GM19023 (cell line): ENCODE data around the gene UBA7.

ENCODE experiments used
- ATAC-seq: cut with Tn5 transposase; IDR thresholded peaks from one replicate; pipeline ENCODE4 v1.9.1; 2021; ENCODE audit warnings: mild to moderate bottlenecking, moderate library complexity; ENCODE audit not compliant: unreplicated experiment

UBA7 gene

DNA sequence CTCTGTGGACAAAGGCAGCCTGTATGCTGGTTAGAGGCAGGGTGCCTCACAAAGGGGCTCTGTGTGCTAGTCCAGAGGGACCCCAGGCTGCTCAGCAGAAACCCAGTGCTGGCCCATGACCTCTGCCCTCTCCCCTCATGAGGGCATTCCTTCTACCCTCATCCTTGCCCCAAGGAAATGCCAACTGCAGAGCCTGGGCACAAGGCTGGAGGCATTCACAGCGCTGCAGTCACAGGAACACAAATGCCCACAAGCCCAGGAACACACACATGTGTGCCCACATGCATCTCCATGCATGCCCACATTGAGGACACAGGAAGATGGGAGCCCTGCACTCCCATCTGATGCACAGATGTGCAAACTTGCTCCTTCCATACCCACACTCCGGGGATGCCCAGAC, 6.9 kb downstream of the UBA7 start:
- ATAC-seq = no peak

DNA sequence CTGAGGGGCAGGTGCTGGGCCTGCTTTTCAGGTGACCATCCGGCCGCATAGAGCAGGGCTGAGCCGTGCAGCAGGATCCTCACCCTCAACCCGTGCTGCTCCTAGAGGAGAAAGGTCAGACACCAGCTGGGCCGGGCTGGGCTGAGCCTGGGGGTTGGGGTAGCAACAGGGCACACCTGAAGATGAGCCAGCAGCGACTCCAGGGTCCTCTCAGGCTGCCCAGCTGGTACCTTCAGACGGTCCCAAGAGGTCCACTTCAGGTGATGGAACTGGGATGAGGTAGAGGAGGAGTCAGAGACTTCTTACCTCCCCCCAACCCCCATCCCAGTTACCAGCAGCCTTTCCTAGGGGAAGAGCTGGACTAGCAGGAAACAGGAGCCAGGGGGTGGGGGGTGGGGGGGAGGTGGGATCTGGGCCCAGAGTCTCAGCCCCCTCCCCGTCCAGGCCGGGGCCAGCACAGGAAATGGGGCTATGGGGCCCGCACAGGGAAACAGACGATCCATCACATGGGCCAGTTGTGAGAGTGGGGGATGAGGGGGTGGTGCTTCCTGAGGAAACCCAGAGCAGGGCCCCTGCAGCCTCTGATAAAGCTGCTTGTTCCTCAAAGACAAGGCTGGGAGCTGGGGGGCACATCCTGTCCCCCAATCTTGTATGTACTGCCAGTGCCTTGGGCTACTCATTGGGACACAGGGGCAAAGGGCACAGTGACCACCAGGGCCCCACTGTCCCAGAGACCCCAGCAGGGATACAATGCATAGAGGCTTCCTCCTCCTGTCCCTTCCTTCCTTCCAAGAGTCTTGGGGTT, 7.7 kb downstream of the UBA7 start:
- no peak for ATAC-seq

DNA sequence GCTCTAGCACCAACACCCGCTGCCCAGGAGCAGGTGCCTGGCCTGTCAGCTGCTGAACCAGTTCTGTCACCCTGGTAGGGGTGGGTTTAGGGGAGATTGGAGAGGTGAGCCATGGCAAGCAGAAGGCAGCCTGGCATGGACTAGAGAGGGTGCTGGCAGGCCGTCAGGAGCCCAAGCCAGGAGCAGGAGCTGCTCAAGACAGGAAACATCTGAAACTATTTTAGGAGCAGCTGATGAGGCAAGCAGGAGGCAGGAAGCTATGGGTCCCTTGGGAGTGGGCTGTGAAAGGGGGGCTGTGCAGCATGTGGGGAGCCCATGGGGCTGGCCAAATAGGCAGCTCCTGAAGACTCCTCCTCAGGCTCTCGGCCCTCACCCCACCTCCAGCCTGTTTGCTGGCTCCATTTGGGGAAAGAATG, 8.4 kb downstream of the UBA7 start:
- no peak for ATAC-seq

DNA sequence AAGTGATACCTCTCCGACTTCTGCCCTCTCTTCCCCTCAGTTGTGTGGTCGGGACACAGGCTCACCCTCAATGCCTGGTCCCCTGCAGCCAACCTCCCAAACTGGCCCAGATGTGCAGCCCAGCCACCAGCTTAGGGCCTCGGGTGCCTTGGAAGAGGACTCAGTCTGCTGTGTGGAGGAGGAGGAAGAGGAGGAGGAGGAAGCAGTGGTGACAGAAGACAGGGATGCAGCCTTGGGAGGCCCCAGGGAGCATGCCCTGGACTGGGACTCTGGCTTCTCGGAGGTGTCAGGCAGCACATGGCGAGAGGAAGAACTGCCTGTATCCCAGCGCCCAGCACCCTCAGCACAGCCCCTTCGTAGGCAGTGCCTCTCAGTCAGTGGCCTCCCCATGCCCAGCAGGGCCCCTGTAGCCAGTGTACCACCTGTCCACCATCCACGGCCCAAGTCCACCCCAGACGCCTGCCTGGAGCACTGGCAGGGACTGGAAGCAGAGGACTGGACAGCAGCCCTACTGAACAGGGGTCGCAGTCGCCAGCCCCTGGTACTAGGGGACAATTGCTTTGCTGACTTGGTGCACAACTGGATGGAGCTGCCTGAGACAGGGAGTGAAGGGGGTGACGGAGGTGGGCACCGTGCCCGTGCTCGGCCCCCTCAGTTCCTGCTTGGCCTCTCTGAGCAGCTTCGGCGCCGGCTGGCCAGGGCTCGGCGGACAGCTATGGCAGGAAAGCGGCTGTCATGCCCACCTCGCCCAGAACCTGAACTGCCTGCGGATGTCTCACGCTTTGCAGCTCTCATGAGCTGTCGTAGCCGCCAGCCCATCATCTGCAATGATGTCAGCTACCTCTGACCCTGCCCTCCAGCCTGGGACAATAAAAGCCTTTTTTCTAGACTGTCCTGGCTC, 9.4 kb downstream of the UBA7 start:
- ATAC-seq = no peak

DNA sequence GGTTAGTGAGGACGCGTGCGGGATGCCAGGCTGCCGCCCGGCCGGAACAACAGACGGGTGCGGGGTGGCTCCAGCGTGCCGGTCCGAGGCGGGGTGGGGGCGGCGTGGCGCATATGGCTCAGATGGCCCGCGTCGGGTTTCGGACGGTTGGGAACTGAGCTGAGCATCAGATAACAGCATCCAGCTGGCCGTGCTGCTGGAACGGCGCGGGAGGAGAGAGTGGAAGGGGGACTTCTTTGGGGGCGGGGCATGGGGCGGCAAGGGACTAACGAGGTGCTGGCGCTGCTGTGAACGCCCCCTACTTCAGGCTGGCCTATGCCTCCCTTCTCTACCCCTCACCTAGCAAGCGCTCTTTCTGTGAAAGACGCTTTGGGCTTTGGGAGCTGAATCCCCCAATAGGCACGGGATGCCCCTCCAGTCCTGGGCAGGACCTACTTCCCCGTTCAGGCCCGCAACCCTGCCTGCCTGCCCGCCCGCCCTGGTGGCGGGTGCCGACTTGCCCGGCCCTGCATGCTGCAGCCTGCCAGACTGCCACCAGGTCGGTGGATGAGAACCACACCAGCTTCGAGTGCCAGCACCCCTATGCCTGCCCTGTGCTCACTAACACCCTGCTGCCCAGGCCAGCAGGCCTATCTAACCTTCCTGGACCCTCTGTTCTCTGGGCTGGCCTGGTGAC, 10.2 kb downstream of the UBA7 start:
- ATAC-seq = peak; percentile 5

DNA sequence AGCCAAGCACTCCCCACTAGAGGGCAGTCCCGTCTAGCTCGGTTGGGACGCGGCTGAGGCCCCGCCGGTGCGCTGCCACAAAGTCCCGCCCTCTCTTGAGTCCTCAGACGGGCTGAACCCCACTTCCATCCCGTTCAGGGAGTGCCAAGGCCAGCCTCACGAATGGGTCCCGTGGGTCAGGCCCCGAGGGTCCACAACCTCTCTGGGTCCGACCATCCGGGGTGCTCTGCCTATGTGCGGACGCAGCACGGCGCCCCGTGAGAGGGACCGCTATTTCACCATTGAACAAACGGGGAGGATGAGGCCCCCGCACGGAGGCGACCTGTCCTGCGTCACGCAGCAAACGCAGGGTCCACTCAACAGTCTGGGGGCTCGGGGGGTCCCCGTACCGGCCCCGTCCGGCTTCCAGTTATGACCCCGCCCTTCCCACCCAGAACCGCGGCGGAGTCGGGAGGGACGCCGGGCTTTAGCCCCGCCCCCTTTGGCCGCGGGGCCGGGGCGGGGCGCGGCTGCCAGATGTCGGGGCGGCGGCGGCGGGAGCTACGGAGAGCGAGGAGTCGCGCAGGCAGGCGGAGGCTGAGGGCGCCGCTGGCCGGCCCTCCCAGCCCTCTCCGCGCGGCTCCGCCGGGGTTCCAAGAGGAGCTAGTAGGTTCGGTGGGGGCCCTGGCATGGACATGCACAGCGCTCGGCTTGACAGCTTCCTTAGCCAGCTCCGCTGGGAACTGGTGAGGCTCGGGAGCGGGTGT, 10.9 kb downstream of the UBA7 start, which contains the start of gene INKA1:
TSS of gene INKA1 (plus strand) at position 543 of the 746 bp plus-strand sequence. CDS start at position 675, 132 bp downstream.
- peak; percentile 69 for ATAC-seq

DNA sequence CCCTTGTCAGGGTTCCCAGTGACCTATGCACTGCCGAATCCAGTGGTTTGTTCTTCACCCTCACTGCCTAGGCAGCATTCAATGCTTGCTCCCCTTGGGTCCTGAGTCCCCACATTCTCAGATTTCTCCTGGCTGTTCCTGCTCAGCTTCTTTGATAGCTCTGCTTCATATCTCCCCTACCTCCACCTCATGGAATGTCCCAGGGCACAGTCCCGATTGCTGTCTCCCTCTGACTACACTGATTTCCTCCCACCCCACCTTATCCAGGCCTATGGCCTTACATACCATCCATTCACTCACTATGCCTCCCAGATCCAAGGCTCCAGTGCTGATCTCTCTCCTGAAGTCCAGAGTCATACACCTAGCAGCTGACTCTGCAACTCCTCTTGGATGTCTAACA, 12.6 kb downstream of the UBA7 start:
- no peak for ATAC-seq

DNA sequence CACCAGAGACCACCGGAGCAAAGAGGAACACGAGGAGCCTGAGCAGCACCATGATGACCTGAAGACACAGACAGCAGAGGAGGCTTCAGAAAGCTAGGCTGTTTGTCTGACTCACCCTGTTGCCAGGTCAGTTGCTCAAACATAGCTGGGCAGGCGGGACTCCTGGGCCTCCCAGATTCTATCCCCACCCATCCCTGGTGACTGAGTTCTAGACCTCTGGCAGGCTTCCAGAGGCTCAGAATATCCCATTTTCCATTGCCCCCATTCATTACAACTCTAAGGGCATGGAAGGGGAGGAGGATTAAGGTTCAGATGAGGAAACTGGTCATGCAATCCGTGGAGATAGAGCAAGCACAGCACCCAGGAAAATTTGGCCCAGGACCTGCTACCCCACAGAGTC, 14.0 kb downstream of the UBA7 start, which contains the start of gene CDHR4:
TSS of gene CDHR4 (minus strand) at position 113 of the 400 bp plus-strand sequence. CDS start at position 52, 61 bp downstream.
- ATAC-seq = no peak

DNA sequence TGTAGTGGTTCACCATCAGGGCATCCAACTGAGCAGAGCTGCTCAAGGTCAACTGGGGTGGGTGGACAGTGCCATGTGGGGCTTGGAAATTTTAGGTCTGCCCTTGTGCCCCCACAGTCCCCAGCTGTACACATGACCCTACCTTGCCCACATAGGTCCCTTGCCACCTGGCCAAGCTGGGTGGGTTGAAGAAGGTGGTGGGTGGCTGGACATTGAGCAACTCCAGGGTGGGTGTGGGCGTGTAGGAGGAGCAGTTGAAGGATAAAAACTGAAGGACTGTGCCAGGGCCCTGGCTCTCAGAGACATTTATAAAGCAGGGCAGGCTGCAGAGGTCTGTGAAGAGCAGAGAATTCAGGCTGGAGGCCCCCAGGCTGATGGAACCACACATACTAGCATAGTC, 14.6 kb downstream of the UBA7 start:
- ATAC-seq = no peak

DNA sequence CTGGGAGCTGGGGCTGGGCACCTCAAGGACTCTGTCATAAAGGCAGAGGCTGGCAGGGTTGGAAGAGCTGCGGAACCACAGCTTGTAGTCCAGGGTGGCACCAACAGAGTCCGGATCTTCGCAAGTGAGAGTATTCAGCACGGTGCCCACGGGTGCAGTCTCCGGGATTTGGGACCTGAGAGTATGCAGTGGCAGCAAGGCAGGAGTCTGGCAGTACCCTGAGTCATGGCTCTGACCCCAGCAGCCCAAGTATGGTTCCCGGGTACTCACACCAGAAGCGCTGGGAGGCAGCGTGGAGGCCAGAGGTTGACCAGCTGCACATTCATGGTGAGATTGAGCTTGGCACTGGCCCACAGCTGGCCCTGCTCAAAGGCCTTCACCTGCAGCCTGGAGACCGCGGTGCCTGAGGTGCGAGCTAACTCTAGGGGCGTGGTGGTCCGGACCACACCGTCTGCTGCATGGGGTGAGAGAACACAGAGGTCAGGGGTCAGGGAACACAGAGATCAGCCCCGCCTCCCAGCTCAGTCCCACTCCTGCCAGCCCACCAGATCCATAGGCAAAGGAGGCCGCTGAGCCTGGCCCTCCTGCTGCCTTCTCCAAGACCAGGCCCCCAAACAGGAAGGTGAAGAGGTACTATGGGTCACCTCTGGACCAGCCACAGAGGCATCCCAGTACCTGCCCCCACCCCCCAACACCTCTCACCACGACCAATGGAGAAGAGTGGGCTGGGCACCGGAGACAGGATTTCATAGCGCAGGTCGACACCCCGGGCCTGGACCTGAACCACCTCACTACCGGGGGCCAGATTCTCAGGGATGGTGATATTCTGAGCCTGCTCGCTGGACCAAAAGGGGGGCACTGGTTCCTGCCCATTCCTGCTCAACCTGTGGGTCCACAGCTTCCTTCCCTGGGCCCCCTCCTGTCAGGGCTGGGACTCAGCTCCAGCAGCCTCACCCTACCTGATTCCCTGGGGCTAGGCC, 18.5 kb downstream of the UBA7 start:
- no peak for ATAC-seq

DNA sequence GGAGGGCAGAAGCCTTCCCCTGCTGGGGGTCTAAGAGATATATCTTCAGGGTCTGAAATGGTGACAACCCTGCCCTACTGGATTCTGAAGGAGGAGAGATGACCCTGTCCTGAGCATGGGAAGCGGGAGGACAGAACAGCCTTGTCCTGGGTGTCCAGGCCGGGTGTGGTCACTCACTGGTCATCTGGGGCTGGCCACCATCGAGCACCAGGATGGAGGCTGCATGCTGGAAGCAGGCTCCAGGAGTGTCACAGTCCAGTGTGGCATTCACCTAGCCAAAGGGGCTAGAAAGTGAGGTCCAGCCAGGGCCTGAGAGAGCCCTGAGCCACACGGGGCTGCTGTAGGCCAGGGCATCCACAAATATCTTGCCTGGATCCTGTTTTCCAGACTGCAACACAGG, 19.3 kb downstream of the UBA7 start:
- no peak for ATAC-seq

DNA sequence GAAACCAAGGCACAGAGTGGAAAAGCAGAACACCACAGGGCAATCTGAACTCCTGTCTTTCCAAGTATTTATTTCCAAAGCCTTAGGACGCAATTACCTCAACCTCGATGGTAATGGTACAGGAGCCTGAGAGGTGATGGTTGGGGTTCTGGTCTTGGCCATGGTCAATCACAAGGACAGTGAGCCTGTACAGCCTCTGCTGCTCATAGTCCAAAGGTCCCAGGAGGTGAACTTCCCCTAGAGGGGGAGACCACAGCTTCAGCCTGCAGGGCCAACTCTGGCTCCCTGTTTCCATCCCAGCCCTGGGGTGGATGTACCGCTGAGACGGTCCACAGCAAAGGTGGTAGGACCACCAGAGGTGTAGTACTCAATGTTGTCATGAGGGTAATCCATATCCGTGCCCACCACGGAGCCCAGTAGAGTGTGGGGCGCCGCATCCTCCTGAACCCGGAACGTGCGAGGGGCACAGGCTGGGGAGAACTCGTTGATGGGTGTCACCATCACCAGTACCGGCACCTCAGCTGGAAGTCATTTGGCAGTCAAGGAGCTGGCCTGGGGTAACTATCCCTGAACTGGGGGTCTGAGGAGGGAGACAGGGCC, 20.2 kb downstream of the UBA7 start:
- ATAC-seq = no peak

DNA sequence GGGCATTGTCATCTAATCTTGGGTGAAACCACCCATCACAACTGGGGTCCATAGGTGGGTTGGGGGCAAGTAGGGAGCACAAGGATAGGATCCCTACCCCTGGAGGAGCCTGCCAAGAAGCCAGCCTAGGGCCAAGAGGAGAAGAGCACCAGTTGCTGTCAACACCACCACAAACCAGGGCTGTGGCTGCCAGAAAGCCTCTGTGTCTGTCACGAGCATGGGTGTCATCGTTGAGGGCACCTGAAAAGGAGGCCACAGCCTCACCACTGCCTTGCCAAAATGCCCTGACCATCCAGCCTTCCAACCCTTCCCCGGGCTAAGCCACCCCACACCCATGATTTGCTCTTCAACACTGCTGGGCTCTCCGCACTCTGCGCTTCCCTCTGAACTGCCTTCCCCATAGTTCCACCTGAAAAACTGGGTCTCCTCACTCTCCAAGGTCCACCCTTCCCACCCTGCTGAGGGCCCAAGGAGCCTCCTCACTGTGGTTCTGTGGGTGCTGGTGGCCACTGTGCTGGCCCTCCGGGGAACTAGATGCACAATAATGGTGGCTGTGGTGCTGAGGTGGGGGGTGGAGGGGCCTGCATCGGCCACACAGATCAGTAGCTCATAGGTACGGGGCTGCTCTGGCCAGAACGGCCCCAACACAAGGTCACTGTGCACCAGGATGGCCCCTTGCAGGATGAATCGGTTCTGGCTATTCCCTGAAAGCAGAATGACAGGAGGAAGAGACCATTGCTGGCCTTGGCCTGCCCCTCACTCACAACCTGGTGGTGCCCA, 21.2 kb downstream of the UBA7 start:
- ATAC-seq = no peak

DNA sequence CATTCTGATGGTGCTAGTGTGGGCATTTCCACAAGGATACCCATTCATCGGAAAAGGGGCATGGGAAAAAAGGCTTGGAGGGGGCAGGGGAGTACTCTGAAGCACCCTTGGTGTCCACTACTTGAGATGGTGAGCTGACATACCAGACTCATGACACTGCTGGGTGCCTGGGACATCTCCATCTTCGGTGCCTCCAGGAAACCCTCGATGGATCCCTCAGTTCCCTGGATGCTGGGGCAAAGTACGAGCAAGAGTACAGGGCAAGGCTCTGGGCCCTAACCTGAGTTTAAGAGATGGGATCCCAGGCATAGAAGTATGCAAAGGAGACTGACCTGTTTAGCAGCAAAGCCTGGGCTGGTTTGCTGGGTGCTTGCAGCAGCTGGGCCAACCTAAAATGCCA, 22.2 kb downstream of the UBA7 start:
- ATAC-seq = no peak

DNA sequence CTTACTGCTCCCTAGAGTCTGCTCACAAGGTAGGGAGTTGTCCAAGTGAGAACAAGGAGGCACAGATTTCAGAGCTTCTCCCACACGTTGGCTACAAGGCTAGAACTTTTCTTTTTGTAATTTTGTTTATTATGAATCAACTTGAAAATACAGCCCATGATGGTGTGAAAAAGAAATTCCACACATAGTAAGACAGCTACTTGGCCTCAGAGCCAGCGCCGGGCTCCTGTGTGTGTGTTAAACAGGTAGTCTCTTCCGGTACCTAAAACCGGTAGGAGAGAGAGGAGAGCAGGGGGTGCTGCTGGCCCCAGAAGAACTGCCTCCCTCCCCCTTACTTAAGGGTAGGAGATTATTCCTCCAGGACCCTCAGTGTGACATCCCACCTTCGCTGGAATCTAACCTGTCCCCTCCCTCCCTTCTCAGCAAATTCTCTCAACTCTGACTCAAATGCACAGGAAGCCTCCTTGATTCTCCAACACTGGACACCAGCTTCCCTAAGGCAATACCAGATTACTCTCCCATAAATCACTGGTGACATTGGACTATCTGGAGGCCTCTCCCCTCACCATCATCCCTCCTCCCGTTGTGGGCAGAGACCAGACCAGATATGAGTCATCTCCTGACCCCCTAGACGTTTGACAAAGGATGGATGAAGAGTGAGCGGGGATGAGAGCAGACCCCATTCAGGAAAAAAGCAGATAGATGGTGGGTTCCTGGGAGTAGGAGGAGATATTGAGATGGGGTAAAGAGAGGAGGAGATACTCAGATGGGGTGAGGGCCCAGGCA, 22.9 kb downstream of the UBA7 start:
- no peak for ATAC-seq

DNA sequence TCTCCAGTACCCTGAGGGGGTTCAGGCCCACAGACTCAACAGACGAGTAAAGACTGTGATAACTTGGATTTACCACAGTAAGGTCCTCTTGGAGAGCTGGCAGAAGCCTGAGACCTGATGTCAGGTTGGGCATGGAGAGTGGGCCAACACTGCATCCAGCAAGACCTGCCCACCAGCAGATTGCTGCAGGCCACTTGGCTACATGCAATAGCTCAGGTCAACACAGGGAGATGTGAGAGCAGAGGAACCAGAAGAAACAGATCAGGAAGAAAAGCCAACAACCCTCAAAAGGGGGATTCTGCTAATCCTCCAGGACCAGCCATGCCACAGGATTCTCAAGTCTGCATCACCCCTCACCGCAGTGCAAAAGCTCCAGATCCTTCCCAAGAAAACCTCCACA, 25.7 kb downstream of the UBA7 start:
- no peak for ATAC-seq

DNA sequence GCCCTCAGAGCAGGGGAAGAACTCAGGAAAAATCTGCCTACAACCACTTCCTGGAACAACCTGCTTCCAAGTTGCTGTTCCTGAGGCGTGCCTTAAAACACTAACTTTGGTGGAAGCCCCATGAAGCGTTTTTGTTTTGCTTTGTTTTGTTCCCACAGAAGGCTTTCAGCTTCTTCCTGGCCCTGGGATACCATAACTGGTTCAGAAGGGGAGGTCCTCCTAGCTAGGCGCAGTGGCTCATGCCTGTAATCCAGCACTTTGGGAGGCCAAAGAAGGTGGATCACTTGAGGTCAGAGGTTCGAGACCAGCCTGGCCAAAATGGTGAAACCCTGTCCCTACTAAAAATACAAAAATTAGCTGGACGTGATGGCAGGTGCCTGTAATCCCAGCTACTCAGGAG, 26.2 kb downstream of the UBA7 start:
- no peak for ATAC-seq

DNA sequence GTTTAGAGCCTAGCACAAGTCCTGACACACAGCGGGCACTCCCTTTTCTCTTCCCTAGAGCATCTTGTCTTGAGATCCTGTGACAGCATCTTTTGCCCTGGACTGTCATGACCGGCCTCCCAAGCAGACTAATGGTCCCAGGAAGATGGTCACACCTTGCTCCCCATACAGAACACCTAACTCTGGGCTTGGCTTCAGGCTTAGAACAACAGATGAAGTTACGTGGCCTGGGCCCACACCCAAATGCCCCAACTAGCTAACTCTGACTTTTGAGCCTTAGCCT, 26.6 kb downstream of the UBA7 start:
- ATAC-seq = no peak
